HepG2 (cell line): ENCODE results near the gene TWIST2. TPM values are rescaled to one million over a fixed set of nuclear protein-coding genes. Genes with fewer than 3 reads are reported as not detected.

Experiments used
- MBNL3 ChIP-seq: fragments of 250-450 bp; sonication (Bioruptor Pico); conservative IDR thresholded peaks from 2 replicates; pipeline ENCODE4 v1.8.0; 2022; ENCODE audit warnings: mild to moderate bottlenecking, inconsistent platforms
- PAX8 ChIP-seq: sonication (generic); formaldehyde crosslinking; IDR thresholded peaks from 2 replicates; pipeline ENCODE4 v1.8.0; 2022; ENCODE audit warnings: mild to moderate bottlenecking, missing genetic modification reagents, borderline replicate concordance
- RFX1 ChIP-seq: fragments of 450-650 bp; IDR thresholded peaks from 2 replicates; pipeline ENCODE4 v1.6.1; 2017
- THAP7 ChIP-seq: sonication (generic); formaldehyde crosslinking; IDR thresholded peaks from 2 replicates; pipeline ENCODE4 v1.8.1; 2023; ENCODE audit warnings: mild to moderate bottlenecking, missing genetic modification reagents
- THAP8 ChIP-seq: sonication (generic); formaldehyde crosslinking; IDR thresholded peaks from 2 replicates; pipeline ENCODE4 v1.5.1; 2020; ENCODE audit warnings: missing genetic modification reagents, mild to moderate bottlenecking, borderline replicate concordance
- ZBTB10 ChIP-seq: sonication (generic); formaldehyde crosslinking; IDR thresholded peaks from 2 replicates; pipeline ENCODE4 v1.4.0; 2020; ENCODE audit warnings: missing genetic modification reagents, borderline replicate concordance
- ZFP36L2 ChIP-seq: sonication (generic); formaldehyde crosslinking; IDR thresholded peaks from 2 replicates; pipeline ENCODE4 v1.4.0; 2020; ENCODE audit warnings: missing genetic modification reagents
- ZHX2 ChIP-seq, 2 experiments: sonication (generic) in 1 of 2; formaldehyde crosslinking in 1 of 2; IDR thresholded peaks; 2 replicates each; pipeline versions ENCODE4 v1.6.1 to v1.9.0; 2014 to 2022; ENCODE audit warnings: antibody characterized with exemption in 1 of 2, borderline replicate concordance in 1 of 2, inconsistent platforms in 1 of 2, low read depth in 1 of 2, missing genetic modification reagents in 1 of 2
- ZNF232 ChIP-seq: sonication (generic); formaldehyde crosslinking; IDR thresholded peaks from 2 replicates; pipeline ENCODE4 v1.4.0; 2020; ENCODE audit warnings: missing genetic modification reagents, borderline replicate concordance
- ZNF276 ChIP-seq: sonication (generic); formaldehyde crosslinking; IDR thresholded peaks from 2 replicates; pipeline ENCODE4 v1.4.0; 2020; ENCODE audit warnings: mild to moderate bottlenecking, low read depth, missing genetic modification reagents
- ZNF513 ChIP-seq: sonication (generic); formaldehyde crosslinking; conservative IDR thresholded peaks from 2 replicates; pipeline ENCODE4 v1.5.0; 2020; ENCODE audit warnings: missing genetic modification reagents
- ZNF552 ChIP-seq: sonication (generic); formaldehyde crosslinking; IDR thresholded peaks from 2 replicates; pipeline ENCODE4 v1.9.0; 2022; ENCODE audit warnings: missing genetic modification reagents, mild to moderate bottlenecking, borderline replicate concordance
- polyA plus RNA-seq, 8 experiments: library from polyadenylated mRNA; depleted of rRNA in 3 of 8; stranded (reverse) in 7 of 8; unstranded in 1 of 8; fragments of >200 nt; fragmentation: Illumina TruSeq in 4 of 8; extraction: Trizol in 4 of 8; gene quantifications; 2 replicates each; pipeline versions ENCODE4 v1.2.1 to v1.2.3, GENCODE V29; 2011 to 2016; ENCODE audit warnings: low read depth in 4 of 8, missing spikeins in 1 of 8, mixed read lengths in 1 of 8; ENCODE audit not compliant: insufficient read depth in 1 of 8
- total RNA-seq, 5 experiments: library from RNA; depleted of rRNA; stranded (reverse); fragments of >200 nt; fragmentation: Illumina TruSeq; extraction: Trizol; gene quantifications; 2 replicates each; pipeline ENCODE4 v1.2.3, GENCODE V29; 2016; ENCODE audit warnings: low read depth in 1 of 5

The TWIST2 gene
- total and polyA plus RNA-seq, 2 of the 13 experiments (the other 11 are each of a cell fraction or from before 2014, with no cell fraction given): 0.08 to 0.11 TPM

- TF ChIP-seq ZHX2 (IDR thresholded peaks at IDR 0.05; ENCODE audit: low read depth): peak; percentile 38
- TF ChIP-seq ZHX2 (CRISPR knock-in tag; IDR thresholded peaks at IDR 0.05; ENCODE audit: borderline replicate concordance): 0 out of 2 replicates have a peak, but pooled peaks have one; percentile 87
- peak; percentile 77; the same call in 1 of the 2 replicates for TF ChIP-seq ZFP36L2 (CRISPR knock-in tag)
- peak; percentile 76; the same call in 1 of the 2 replicates for TF ChIP-seq ZNF552
- 0 out of 2 replicates have a peak, but pooled peaks have one; percentile 33 for TF ChIP-seq THAP7 (CRISPR knock-in tag)
- TF ChIP-seq ZBTB10 (CRISPR knock-in tag): peak; percentile 42; the same call in 1 of the 2 replicates
- no peak for TF ChIP-seq ZNF513
- peak; percentile 72; the same call in 1 of the 2 replicates for TF ChIP-seq ZNF276 (CRISPR knock-in tag)
- no peak for TF ChIP-seq PAX8 (CRISPR knock-in tag)
- peak; percentile 86 for TF ChIP-seq ZNF232 (CRISPR knock-in tag)
- TF ChIP-seq RFX1: no peak
- no peak for TF ChIP-seq THAP8 (CRISPR knock-in tag)
- TF ChIP-seq MBNL3 (CRISPR knock-in tag): no peak
Observed at GRCh38 chr2:238864207-238865014, 16.5 kb downstream of the TWIST2 start (continued).
